WERI-Rb-1 (cell line): ENCODE results near the gene LIN37.

Experiments used
- DNase-seq: peaks from one replicate; pipeline ENCODE4 v3.0.0-alpha.2; 2020
- H3K27ac ChIP-seq: fragments of 250-450 bp; sonication (Bioruptor Pico); 2 replicates; pipeline ENCODE4 v1.5.1; 2020; ENCODE audit warnings: mild to moderate bottlenecking, moderate library complexity
- H3K27me3 ChIP-seq: fragments of 250-450 bp; sonication (Bioruptor Pico); 2 replicates; pipeline ENCODE4 v1.5.1; 2021; ENCODE audit warnings: mild to moderate bottlenecking, low read depth, moderate library complexity; ENCODE audit not compliant: insufficient read depth, severe bottlenecking
- H3K36me3 ChIP-seq: fragments of 250-450 bp; sonication (Bioruptor Pico); 2 replicates; pipeline ENCODE4 v1.5.1; 2020; ENCODE audit warnings: mild to moderate bottlenecking, moderate library complexity
- H3K4me3 ChIP-seq: 2 replicates; pipeline ENCODE4 v1.5.1; 2011; ENCODE audit warnings: low read depth, mild to moderate bottlenecking, control low read depth, low read length
- H3K9me3 ChIP-seq: fragments of 250-450 bp; sonication (Bioruptor Pico); 2 replicates; pipeline ENCODE4 v1.5.1; 2021; ENCODE audit warnings: mild to moderate bottlenecking, moderate library complexity; ENCODE audit not compliant: severe bottlenecking
- CTCF ChIP-seq: IDR thresholded peaks from 2 replicates; pipeline ENCODE4 v1.5.1; 2011; ENCODE audit warnings: low read depth, mild to moderate bottlenecking, control low read depth, inconsistent platforms, low read length

LIN37 gene

GRCh38 chr19:35780058-35780457 lies 31.7 kb downstream of the LIN37 start:
- no peak overlapping the region for H3K4me3 ChIP-seq
- no peak for TF ChIP-seq CTCF
- peaks cover 57% of the 10 kb centered on the region for H3K36me3 ChIP-seq

GRCh38 chr19:35780717-35781116 lies 32.3 kb downstream of the LIN37 start:
- no peaks in the 10 kb centered on the region for H3K9me3 ChIP-seq
- no peak for TF ChIP-seq CTCF
- H3K27ac ChIP-seq = no peak overlapping the region
- no peak overlapping the region for H3K4me3 ChIP-seq
- no peaks in the 10 kb centered on the region for H3K27me3 ChIP-seq
- no peak for DNase-seq
- H3K36me3 ChIP-seq = peaks cover 63% of the 10 kb centered on the region

More at GRCh38 chr19:35780058-35780457, 31.7 kb downstream of the LIN37 start:
- Histone ChIP-seq H3K27ac (no peak overlapping the region), H3K9me3 (no peaks in the 10 kb centered on the region), H3K27me3 (no peaks in the 10 kb centered on the region)
- DNase-seq = no peak

- peaks cover 69% of the 10 kb centered on the region for H3K36me3 ChIP-seq
These were observed 33.3 kb downstream of the LIN37 start for GRCh38 chr19:35781650-35782049.

GRCh38 chr19:35782589-35782988 lies 34.2 kb downstream of the LIN37 start:
- no peak overlapping the region for H3K4me3 ChIP-seq
- TF ChIP-seq CTCF = no peak
- peaks cover 70% of the 10 kb centered on the region for H3K36me3 ChIP-seq
- H3K9me3 ChIP-seq = no peaks in the 10 kb centered on the region
- H3K27me3 ChIP-seq = no peaks in the 10 kb centered on the region
- no peak overlapping the region for H3K27ac ChIP-seq
- no peak for DNase-seq

More at GRCh38 chr19:35781650-35782049, 33.3 kb downstream of the LIN37 start:
- Histone ChIP-seq H3K4me3 (no peak overlapping the region), H3K9me3 (no peaks in the 10 kb centered on the region), H3K27me3 (no peaks in the 10 kb centered on the region), H3K27ac (no peak overlapping the region)
- no peak for TF ChIP-seq CTCF
- DNase-seq = no peak

- TF ChIP-seq CTCF = no peak
- Histone ChIP-seq H3K27me3 (no peaks in the 10 kb centered on the region), H3K9me3 (no peaks in the 10 kb centered on the region), H3K4me3 (no peak overlapping the region), H3K27ac (no peak overlapping the region), H3K36me3 (peaks cover 63% of the 10 kb centered on the region)
- DNase-seq = no peak
These were observed 35.4 kb downstream of the LIN37 start for GRCh38 chr19:35783469-35784434.
